OCI-M2 (cell line): Measurements from ENCODE around the gene CFAP299.
"Not testable (repeated sequence)": the region's sequence is repeated elsewhere in the genome, so short reads cannot be mapped to it uniquely, and the experiment has no call there.

ENCODE experiments used
- DNase-seq: peaks from one replicate; lab custom pipeline; 2025; ENCODE audit not compliant: unreplicated experiment; lab: John Stamatoyannopoulos, UW

CFAP299 gene

GRCh38 chr4:80324171-80324570 is 11.4 kb upstream of the CFAP299 start:
- no peak for DNase-seq

- no peak for DNase-seq
These were observed 3.8 kb upstream of the CFAP299 start for GRCh38 chr4:80331693-80332092.

DNA sequence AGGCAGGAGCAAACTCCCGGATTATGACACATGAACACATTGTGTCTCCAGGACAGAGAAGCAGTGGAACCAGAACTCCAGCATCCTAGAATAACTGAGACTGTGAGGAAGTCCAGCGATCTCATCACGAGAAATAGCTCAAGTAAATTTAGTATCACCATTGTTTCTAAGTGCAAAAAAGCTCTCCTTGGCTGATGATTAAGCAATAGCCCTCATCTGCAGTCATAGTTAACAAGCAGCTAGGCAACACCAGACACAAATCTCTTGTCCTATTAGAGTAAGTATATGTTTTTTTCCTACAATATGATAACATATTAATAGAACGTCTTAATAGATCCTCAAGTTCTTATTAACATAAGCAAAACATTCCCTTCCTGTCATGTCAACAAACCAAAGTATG is 2.4 kb upstream of the CFAP299 start:
- DNase-seq: no peak

DNA sequence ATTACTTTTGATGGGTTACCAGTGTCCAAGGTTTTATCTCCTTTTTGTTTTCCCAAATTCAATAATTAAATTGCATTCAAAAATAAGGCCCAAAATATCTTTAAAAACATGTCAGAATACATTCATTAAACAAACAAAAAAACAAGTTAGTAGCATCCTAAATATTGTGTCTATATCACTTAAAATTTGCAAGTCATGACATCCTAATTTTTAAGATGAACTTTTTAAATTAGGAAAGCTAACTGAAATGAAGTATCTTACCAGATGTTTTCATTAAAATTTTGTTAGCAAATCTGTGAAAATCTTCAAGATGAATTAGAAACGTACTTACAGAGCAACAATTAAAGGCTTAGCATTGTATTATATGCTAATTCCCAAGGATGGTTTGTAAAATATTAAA is 962 bp upstream of the CFAP299 start:
- no peak for DNase-seq

DNA sequence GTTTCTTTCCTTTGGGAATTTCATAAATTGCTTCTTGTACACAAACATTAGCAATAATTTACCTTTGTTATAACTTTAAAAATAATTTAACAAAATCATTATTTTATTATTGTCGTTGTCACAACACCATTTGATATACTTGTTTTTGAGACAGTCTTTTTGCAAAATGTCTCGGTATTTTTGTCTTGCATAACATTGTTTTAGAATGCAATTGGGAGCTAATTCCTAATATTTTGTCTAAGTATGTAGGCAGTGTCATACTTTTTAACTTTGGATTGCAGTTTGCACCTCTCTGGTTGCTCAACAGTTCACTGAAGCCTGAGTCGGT is 340 bp upstream of the CFAP299 start:
- DNase-seq: no peak

- DNase-seq: peak; percentile 2
These were observed 1.1 kb downstream of the CFAP299 start for GRCh38 chr4:80336582-80336981.

- no peak for DNase-seq
These were observed 4.5 kb downstream of the CFAP299 start for GRCh38 chr4:80340036-80340435.

GRCh38 chr4:80342684-80343083 is 7.2 kb downstream of the CFAP299 start:
- DNase-seq: not testable (repeated sequence)

- DNase-seq: no peak
These were observed 8.4 kb downstream of the CFAP299 start for GRCh38 chr4:80343887-80344286.

DNA sequence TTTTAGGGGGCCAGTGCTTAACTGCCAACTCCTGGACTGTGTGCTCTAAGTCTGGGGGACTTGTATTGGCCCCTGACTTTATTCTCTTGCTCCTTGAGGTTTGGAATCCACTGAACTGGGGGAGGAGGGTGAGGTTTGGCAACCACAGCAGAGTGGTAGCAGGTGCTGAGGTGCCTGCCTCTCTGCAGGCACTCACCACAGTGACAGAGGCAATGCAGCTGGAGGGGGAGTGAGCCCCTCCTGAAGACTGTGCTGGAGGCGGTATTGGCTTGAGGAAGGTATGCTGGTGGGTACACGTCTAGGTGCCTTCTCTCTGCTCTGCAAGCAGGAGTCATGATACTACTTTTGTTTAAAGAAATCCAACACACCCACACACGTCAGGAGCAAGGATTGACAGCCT is 24.6 kb downstream of the CFAP299 start:
- no peak for DNase-seq

DNA sequence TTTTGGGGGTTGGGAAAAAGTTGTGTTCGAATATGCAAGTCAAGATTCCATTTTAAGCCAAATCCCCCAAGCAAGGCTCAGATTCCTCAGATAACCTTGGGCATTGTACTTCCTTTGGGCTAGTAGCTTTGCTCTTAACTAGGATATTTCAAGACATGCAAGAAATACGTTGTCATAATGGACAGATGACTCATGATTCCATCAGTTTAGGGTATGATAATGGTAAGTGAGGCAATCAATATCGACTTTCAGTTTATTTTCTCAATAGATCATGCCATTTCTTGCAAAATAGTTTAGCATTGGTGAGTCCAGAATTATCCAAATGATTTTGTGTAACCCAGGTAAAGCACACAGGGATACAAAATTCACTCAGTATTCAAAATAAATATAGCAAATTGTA is 25.4 kb downstream of the CFAP299 start:
- DNase-seq: no peak

DNA sequence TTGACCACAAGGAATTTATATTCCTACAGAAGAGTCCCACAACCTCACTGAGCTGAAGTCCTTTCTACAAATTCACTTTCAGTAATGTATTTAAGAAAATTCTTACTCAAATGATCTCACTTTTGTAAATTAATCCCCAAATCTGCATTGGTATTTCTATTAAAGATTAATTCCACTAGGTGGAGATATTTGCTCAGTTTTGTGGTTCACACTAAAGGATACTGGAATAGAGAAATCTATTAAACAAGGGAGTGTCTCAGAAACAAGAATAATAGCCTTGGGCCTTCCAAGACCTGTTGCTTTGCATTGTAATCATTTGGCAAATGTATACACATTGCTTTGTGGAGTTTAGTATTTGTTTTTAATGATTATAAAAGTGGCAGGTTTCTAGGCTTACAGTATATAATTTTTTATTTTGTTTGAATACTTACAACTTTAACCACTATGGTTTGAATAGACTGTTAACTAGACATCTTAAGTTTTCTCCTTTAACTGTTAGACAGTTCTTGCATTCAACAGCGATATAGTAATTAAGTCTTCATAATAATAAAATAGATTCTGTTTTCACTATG is 25.9 kb downstream of the CFAP299 start:
- no peak for DNase-seq

DNA sequence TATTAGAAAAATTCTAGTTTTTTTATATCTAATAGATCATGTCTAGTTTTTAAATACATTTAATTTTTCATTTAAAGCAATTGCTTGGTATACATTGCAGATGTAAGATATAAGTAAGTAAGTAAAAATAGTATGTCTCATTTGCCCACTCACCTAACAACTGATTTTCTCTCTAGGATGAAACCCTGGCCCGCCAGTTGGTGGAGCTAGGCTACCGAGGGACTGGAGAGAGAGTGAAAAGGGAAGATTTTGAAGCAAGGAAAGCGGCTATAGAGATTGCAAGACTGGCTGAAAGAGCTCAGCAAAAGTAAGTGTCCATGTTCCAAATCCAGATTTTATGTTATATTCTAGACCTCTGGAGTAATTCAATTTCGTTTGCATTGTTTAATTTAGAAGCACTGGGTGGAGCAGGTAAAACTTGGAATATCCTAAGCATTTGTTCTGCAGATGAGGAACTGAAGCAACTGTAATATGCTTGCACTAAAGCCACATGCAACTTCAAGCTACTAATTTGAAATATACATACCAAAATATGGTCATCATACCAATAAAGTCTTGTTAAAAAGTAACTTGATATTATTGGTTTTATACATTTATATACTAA is 27.1 kb downstream of the CFAP299 start:
- DNase-seq: peak; percentile 12

- peak; percentile 4 for DNase-seq
These were observed 30.4 kb downstream of the CFAP299 start for GRCh38 chr4:80365928-80366327.

- no peak for DNase-seq
These were observed 32.2 kb downstream of the CFAP299 start for GRCh38 chr4:80367737-80368136.

DNA sequence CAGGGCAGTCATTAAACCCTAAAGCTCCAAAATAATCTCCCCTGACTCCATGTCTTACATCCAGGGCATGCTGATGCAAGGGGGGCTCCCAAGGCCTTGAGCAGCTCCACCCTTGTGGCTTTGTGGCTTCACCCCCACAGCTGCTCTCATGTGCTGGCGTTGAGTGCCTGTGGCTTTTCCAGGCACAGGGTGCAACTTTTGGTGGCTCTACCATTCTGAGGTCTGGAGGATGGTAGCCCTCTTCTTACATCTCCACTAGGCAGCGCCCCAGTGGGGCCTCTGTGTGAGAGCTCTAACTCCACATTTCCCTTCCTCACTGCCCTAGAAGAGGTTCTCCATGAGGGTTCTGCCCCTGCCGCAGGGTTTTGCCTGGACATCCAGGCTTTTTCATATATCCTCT is 35.1 kb downstream of the CFAP299 start:
- DNase-seq: no peak

DNA sequence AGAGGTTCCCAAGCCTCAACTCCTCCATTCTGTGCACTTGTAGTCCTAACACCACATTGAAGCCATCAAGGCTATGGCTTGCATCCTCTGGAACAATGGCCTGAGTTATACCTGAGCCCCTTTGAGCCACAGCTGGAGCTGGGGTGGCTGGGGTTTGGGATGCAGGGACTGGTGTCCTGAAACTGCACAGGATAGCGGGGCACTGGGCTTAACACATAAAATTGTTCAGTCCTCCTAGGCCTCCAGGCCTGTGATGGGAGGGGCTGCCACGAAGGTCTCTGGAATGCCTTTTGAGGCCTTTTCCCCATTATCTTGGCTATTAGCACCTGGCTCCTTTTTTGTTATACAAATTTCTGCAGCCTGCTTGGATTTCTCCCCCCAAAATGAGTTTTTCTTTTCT is 35.5 kb downstream of the CFAP299 start:
- no peak for DNase-seq

DNA sequence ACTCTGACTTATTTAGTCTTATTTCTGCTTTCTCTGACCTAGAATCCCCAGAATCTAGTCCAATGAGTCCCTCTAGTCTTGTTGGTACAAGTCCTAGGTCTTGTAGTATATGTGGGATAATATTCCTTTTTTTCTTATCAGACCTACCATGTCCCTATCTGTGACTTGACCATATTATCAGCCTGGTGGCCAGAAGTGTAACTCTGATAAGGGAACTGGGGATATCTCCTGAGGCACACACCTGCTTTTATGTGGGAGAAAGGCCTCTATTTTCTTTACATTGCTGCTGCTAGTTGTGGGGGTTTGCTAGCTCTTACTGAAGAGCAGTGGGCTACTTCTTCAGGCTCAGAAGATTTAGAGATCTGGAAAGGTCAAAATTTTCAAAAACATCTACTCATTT is 38.6 kb downstream of the CFAP299 start:
- DNase-seq: no peak

- no peak for DNase-seq
These were observed 46.7 kb downstream of the CFAP299 start for GRCh38 chr4:80382090-80382832.

- no peak for DNase-seq
These were observed 50.1 kb downstream of the CFAP299 start for GRCh38 chr4:80385397-80386280.

DNA sequence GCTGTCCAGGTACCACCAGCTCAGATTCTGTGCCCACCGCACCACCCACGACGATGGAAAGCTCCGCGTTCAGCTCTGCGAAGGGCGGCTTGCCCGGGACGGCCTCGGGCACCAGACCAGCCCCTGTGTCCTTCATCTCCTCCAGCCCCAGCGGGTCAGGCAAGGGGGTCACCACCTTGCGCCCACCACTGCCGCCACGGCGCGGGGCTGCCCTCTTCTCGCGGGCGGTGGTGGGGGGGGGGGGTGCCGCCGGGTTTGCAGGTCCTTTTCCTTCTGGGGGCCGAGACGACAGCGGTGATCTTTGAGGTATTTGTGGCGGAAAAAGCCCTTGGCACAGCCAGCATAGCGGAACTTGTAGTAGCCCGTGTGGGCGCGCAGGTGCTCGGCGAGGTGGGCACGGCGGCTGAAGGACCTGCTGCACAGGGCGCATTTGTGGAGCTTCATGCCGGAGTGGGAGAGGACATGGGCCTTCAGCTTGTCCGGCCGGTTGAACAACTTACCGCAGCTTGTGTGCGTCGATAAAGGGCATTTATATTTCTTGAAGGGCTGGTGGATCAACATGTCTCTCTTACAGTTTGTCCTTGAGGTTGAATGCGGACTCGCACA is 50.9 kb downstream of the CFAP299 start:
- DNase-seq: no peak
